Activated CD8-positive, alpha-beta T cell treated with anti-CD3 and anti-CD28 coated beads for 36 hours (primary cell): ENCODE results near the gene PRKAB1. TPM values are rescaled to one million over a fixed set of nuclear protein-coding genes. Genes with fewer than 3 reads are reported as not detected.
"Not testable (repeated sequence)": the region's sequence is repeated elsewhere in the genome, so short reads cannot be mapped to it uniquely, and the experiment has no call there.

Source experiments
- ATAC-seq: fragments of 200-7000 bp; cut with Tn5 transposase; one replicate; pipeline ENCODE4 v1.10.0; 2021; ENCODE audit warnings: mild to moderate bottlenecking, moderate library complexity
- CTCF ChIA-PET: fragments of 350-600 bp; sonication (Branson Sonifier 250); formaldehyde crosslinking; loops from one replicate; lab custom pipeline; 2021; ENCODE audit warnings: antibody characterized with exemption; lab: Charles Lee
- POLR2A ChIA-PET: fragments of 350-600 bp; sonication (Branson Sonifier 250); formaldehyde crosslinking; loops from one replicate; lab custom pipeline; 2021; ENCODE audit warnings: antibody characterized with exemption; lab: Charles Lee
- DNase-seq: peaks from one replicate; pipeline ENCODE4 v3.0.0-alpha.2; 2020
- H3K27ac Mint-ChIP-seq: one replicate; pipeline ENCODE4 v1.8.0; 2021; ENCODE audit warnings: mild to moderate bottlenecking, mixed read lengths
- H3K27me3 Mint-ChIP-seq: one replicate; pipeline ENCODE4 v1.8.0; 2021; ENCODE audit warnings: mixed read lengths
- H3K36me3 Mint-ChIP-seq: one replicate; pipeline ENCODE4 v1.8.0; 2021; ENCODE audit warnings: low read depth, mixed read lengths
- H3K4me1 Mint-ChIP-seq: one replicate; pipeline ENCODE4 v1.8.0; 2021; ENCODE audit warnings: low read depth, mixed read lengths
- H3K4me3 Mint-ChIP-seq: one replicate; pipeline ENCODE4 v1.8.0; 2021; ENCODE audit warnings: mild to moderate bottlenecking, moderate library complexity, mixed read lengths
- H3K9me3 Mint-ChIP-seq: one replicate; pipeline ENCODE4 v1.8.0; 2021; ENCODE audit warnings: mixed read lengths
- CTCF ChIP-seq: fragments of 200-600 bp; IDR thresholded peaks from one replicate; pipeline ENCODE4 v1.8.0; 2022; ENCODE audit warnings: antibody characterized with exemption, mild to moderate bottlenecking
- intact Hi-C: fragments of 100-400 bp; cut with micrococcal nuclease; formaldehyde crosslinking; loops from one replicate; pipeline ENCODE4 v1.10.0; 2022
- total RNA-seq, 2 experiments: library from RNA; stranded (reverse); gene quantifications; one replicate each; pipeline ENCODE4 v1.2.3, GENCODE V29; 2021

The PRKAB1 gene
- total RNA-seq, 2 experiments from 2014 or later: 21.0 to 24.8 TPM

DNA sequence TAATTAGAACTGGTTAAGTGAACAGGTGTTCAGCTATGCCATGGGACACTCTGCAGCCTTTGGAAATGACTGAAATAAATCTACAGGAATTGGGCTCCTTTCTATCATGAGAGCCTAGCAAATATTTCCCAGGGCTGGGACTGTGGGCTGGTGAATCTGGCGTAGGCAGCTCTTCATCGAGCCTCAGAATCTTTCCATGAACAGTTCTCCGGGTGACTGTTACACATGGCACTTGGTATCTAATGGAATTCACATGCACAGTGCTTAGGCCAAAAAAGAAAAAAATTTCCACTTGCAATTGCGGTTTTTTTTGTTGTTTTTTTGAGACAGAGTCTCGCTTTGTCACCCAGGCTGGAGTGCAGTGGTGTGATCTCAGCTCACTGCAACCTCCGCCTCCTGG is 32.1 kb downstream of the PRKAB1 start:
- intact Hi-C loops: no loop called here
- Mint-ChIP-seq H3K4me1 (no peaks in the 10 kb centered on the region), H3K36me3 (peaks cover 5% of the 10 kb centered on the region), H3K4me3 (no peak overlapping the region), H3K27me3 (no peaks in the 10 kb centered on the region), H3K27ac (no peak overlapping the region), H3K9me3 (no peaks in the 10 kb centered on the region)
- no peak for DNase-seq
- ChIA-PET CTCF (no interaction called here), POLR2A (no interaction called here)
- no peak for TF ChIP-seq CTCF
- ATAC-seq: no peak

GRCh38 chr12:119704065-119704747 is 36.3 kb downstream of the PRKAB1 start:
- CTCF ChIA-PET: no interaction called here
- Mint-ChIP-seq H3K27me3 (no peaks in the 10 kb centered on the region), H3K4me3 (no peak overlapping the region), H3K9me3 (no peaks in the 10 kb centered on the region), H3K4me1 (no peaks in the 10 kb centered on the region), H3K27ac (no peak overlapping the region), H3K36me3 (peaks cover 8% of the 10 kb centered on the region)
- intact Hi-C loops: no loop called here
- TF ChIP-seq CTCF: no peak
- POLR2A ChIA-PET: no interaction called here
- no peak for ATAC-seq
- DNase-seq: no peak

DNA sequence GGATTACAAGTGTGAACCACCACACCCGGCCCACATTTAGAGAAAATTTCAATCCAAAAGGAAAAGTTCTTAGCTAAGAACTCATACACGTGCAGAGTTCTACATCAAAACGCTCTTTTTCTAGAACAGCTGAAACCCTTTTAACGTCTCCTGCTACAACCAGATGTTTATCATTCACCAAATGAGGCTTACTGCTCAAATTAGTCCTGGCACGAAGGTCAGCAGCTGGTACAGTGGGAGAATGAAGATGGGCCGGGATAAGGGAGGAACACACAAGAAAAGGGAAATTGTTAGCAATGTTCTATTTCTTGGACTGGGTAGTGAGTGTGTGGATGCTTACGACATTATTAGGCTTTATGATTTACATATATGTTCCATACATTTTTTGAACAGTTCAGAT is 37.2 kb downstream of the PRKAB1 start:
- TF ChIP-seq CTCF: no peak
- no peaks in the 10 kb centered on the region for H3K9me3 Mint-ChIP-seq

GRCh38 chr12:119706427-119706826 is 38.5 kb downstream of the PRKAB1 start:
- H3K4me1 Mint-ChIP-seq, H3K27me3 Mint-ChIP-seq, H3K27ac Mint-ChIP-seq, H3K36me3 Mint-ChIP-seq, CTCF ChIA-PET, DNase-seq, H3K9me3 Mint-ChIP-seq, H3K4me3 Mint-ChIP-seq, ATAC-seq, intact Hi-C loops, POLR2A ChIA-PET: not testable (repeated sequence)

More for the DNA sequence above, 37.2 kb downstream of the PRKAB1 start:
- Mint-ChIP-seq H3K36me3 (peaks cover 9% of the 10 kb centered on the region), H3K4me1 (no peaks in the 10 kb centered on the region), H3K27me3 (no peaks in the 10 kb centered on the region), H3K27ac (no peak overlapping the region), H3K4me3 (no peak overlapping the region)
- DNase-seq: no peak
- POLR2A ChIA-PET: no interaction called here
- CTCF ChIA-PET: no interaction called here
- intact Hi-C loops: no loop called here
- ATAC-seq: no peak

- ChIA-PET CTCF (no interaction called here), POLR2A (no interaction called here)
- Mint-ChIP-seq H3K9me3 (no peaks in the 10 kb centered on the region), H3K4me3 (no peak overlapping the region), H3K27ac (no peak overlapping the region), H3K4me1 (peaks cover 4% of the 10 kb centered on the region), H3K27me3 (no peaks in the 10 kb centered on the region), H3K36me3 (peaks cover 36% of the 10 kb centered on the region)
- DNase-seq (no peak), ATAC-seq (no peak)
- intact Hi-C loops: no loop called here
- TF ChIP-seq CTCF: no peak
Observed at GRCh38 chr12:119710374-119710964, 42.5 kb downstream of the PRKAB1 start.
